GM18511 (cell line): ENCODE measurements around the gene LMF1.

Experiments
- ATAC-seq: cut with Tn5 transposase; IDR thresholded peaks from one replicate; pipeline ENCODE4 v1.9.1; 2021; ENCODE audit warnings: mild to moderate bottlenecking, moderate library complexity; ENCODE audit not compliant: unreplicated experiment

The LMF1 gene

GRCh38 chr16:931626-932500, 38.9 kb downstream of the LMF1 start:
- ATAC-seq, result no peak

GRCh38 chr16:931171-931570, 39.6 kb downstream of the LMF1 start:
- ATAC-seq, result no peak

GRCh38 chr16:930511-930910, 40.3 kb downstream of the LMF1 start:
- no peak for ATAC-seq

GRCh38 chr16:930076-930475, 40.7 kb downstream of the LMF1 start:
- no peak for ATAC-seq

GRCh38 chr16:929227-930073, 41.3 kb downstream of the LMF1 start:
- ATAC-seq, result no peak

- no peak for ATAC-seq
Measured at GRCh38 chr16:928526-928925, 42.3 kb downstream of the LMF1 start.

GRCh38 chr16:927931-928330, 42.9 kb downstream of the LMF1 start:
- ATAC-seq, result no peak

GRCh38 chr16:927406-927805, 43.4 kb downstream of the LMF1 start:
- ATAC-seq, result no peak

GRCh38 chr16:926715-927114, 44.1 kb downstream of the LMF1 start:
- no peak for ATAC-seq

- no peak for ATAC-seq
Measured at GRCh38 chr16:924806-925205, 46.0 kb downstream of the LMF1 start.

- no peak for ATAC-seq
Measured at GRCh38 chr16:924063-924462, 46.7 kb downstream of the LMF1 start.

- no peak for ATAC-seq
Measured at GRCh38 chr16:923184-923583, 47.6 kb downstream of the LMF1 start.

- no peak for ATAC-seq
Measured at GRCh38 chr16:922051-922450, 48.7 kb downstream of the LMF1 start.

GRCh38 chr16:921321-921905, 49.4 kb downstream of the LMF1 start:
- ATAC-seq, result no peak

- no peak for ATAC-seq
Measured at GRCh38 chr16:920717-921116, 50.1 kb downstream of the LMF1 start.

GRCh38 chr16:920051-920681, 50.6 kb downstream of the LMF1 start:
- ATAC-seq, result no peak

- ATAC-seq, result no peak
Measured at GRCh38 chr16:919658-920050, 51.1 kb downstream of the LMF1 start.

- ATAC-seq, result no peak
Measured at GRCh38 chr16:918741-919657, 51.8 kb downstream of the LMF1 start.

GRCh38 chr16:918068-918467, 52.7 kb downstream of the LMF1 start:
- no peak for ATAC-seq

GRCh38 chr16:917591-918061, 53.2 kb downstream of the LMF1 start:
- ATAC-seq, result no peak
